ENCODE measurements around the gene SPRED2.

DNA sequence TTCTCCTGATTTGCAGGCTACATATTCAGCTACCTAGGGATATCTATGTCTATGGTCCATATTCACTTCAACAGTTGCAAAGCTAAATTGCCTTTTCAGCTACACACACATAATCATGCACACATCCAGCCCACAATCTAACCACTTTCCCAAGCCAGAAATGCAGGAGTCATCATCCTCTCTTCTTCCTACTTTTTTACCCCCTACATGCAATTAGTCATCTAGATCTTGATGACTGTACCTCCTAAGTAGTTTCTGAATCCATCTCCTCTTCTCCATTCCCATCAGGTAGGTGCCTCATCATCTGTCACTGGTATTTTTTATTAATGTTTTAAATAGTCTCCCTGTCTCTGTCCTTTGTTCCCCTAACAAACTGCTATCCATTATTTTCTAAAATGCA lies 23.7 kb upstream of the SPRED2 start:
- TF ChIP-seq, protein P1, sequence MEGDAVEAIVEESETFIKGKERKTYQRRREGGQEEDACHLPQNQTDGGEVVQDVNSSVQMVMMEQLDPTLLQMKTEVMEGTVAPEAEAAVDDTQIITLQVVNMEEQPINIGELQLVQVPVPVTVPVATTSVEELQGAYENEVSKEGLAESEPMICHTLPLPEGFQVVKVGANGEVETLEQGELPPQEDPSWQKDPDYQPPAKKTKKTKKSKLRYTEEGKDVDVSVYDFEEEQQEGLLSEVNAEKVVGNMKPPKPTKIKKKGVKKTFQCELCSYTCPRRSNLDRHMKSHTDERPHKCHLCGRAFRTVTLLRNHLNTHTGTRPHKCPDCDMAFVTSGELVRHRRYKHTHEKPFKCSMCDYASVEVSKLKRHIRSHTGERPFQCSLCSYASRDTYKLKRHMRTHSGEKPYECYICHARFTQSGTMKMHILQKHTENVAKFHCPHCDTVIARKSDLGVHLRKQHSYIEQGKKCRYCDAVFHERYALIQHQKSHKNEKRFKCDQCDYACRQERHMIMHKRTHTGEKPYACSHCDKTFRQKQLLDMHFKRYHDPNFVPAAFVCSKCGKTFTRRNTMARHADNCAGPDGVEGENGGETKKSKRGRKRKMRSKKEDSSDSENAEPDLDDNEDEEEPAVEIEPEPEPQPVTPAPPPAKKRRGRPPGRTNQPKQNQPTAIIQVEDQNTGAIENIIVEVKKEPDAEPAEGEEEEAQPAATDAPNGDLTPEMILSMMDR (IDR thresholded peaks at IDR 0.05; ENCODE audit: borderline replicate concordance, extremely low read depth, low read length, poor library complexity, severe bottlenecking), result no peak
- TF ChIP-seq EZH2 (IDR thresholded peaks at IDR 0.05; ENCODE audit: borderline replicate concordance, low read depth, low read length, severe bottlenecking), result no peak

Data from DND-41 (cell line).